OCI-LY1 (cell line): ENCODE data around the gene CARMIL1.

Experiments used
- H2AFZ ChIP-seq: fragments of 200-600 bp; sonication (generic), shearing (Covaris generic); 2 replicates; pipeline ENCODE4 v1.6.0; 2014; ENCODE audit warnings: antibody characterized with exemption, mild to moderate bottlenecking, low read length
- H3F3A ChIP-seq: fragments of 200-600 bp; sonication (generic), shearing (Covaris generic); 2 replicates; pipeline ENCODE4 v1.6.0; 2014; ENCODE audit warnings: mild to moderate bottlenecking, antibody characterized with exemption, low read length, moderate library complexity; ENCODE audit not compliant: insufficient read depth
- H3K27ac ChIP-seq: fragments of 200-600 bp; sonication (generic); 2 replicates; pipeline ENCODE4 v1.5.1; 2014; ENCODE audit warnings: low read length, mixed run types, mild to moderate bottlenecking, low read depth; ENCODE audit not compliant: poor library complexity, severe bottlenecking
- H3K27me3 ChIP-seq: fragments of 200-600 bp; sonication (generic); 2 replicates; pipeline ENCODE4 v1.6.0; 2014; ENCODE audit warnings: antibody characterized with exemption, mild to moderate bottlenecking, low read length, moderate library complexity; ENCODE audit not compliant: insufficient read depth
- H3K36me3 ChIP-seq: fragments of 200-600 bp; sonication (generic); 2 replicates; pipeline ENCODE4 v1.6.1; 2014; ENCODE audit warnings: mild to moderate bottlenecking, antibody characterized with exemption, low read length, moderate library complexity, mixed read lengths; ENCODE audit not compliant: insufficient read depth
- H3K4me1 ChIP-seq: fragments of 200-600 bp; sonication (generic); 2 replicates; pipeline ENCODE4 v1.5.1; 2014; ENCODE audit warnings: mild to moderate bottlenecking, low read length, moderate library complexity; ENCODE audit not compliant: insufficient read depth, severe bottlenecking
- H3K4me2 ChIP-seq: fragments of 200-600 bp; sonication (generic), shearing (Covaris generic); 2 replicates; pipeline ENCODE4 v1.6.1; 2014; ENCODE audit warnings: low read length
- H3K4me3 ChIP-seq: fragments of 200-600 bp; sonication (generic); 2 replicates; pipeline ENCODE4 v1.5.1; 2014; ENCODE audit warnings: low read length, low read depth, mild to moderate bottlenecking, mixed read lengths; ENCODE audit not compliant: poor library complexity, severe bottlenecking
- H3K79me2 ChIP-seq: fragments of 200-600 bp; shearing (Covaris generic); 2 replicates; pipeline ENCODE4 v1.6.1; 2016; ENCODE audit warnings: mixed run types, low read length, mixed read lengths; ENCODE audit not compliant: insufficient read depth
- H3K9ac ChIP-seq: fragments of 200-600 bp; sonication (generic), shearing (Covaris generic); 2 replicates; pipeline ENCODE4 v1.6.1; 2014; ENCODE audit warnings: mild to moderate bottlenecking, low read length, mixed read lengths
- H3K9me2 ChIP-seq: fragments of 200-600 bp; sonication (generic), shearing (Covaris generic); 2 replicates; pipeline ENCODE4 v1.6.1; 2014; ENCODE audit warnings: low read depth, mild to moderate bottlenecking, low read length, mixed read lengths
- H3K9me3 ChIP-seq: fragments of 200-600 bp; shearing (Covaris generic); 2 replicates; pipeline ENCODE4 v1.6.1; 2014; ENCODE audit warnings: low read length, mixed read lengths
- H4K20me1 ChIP-seq: fragments of 200-600 bp; sonication (generic), shearing (Covaris generic); 2 replicates; pipeline ENCODE4 v1.6.0; 2016; ENCODE audit warnings: mild to moderate bottlenecking, low read length; ENCODE audit not compliant: insufficient read depth
- EZH2 ChIP-seq: fragments of 200-600 bp; sonication (generic), shearing (Covaris generic); IDR thresholded peaks from 2 replicates; pipeline ENCODE4 v1.8.0; 2017; ENCODE audit warnings: borderline replicate concordance, mixed run types, mild to moderate bottlenecking, antibody characterized with exemption, low read length, moderate library complexity, mixed read lengths
- TF ChIP-seq, protein P1 (sequence below): fragments of 200-600 bp; sonication (generic), shearing (Covaris generic); IDR thresholded peaks from 2 replicates; pipeline ENCODE4 v1.5.1; 2017; ENCODE audit warnings: mild to moderate bottlenecking, antibody characterized with exemption, low read length, moderate library complexity, mixed read lengths

Gene CARMIL1

DNA sequence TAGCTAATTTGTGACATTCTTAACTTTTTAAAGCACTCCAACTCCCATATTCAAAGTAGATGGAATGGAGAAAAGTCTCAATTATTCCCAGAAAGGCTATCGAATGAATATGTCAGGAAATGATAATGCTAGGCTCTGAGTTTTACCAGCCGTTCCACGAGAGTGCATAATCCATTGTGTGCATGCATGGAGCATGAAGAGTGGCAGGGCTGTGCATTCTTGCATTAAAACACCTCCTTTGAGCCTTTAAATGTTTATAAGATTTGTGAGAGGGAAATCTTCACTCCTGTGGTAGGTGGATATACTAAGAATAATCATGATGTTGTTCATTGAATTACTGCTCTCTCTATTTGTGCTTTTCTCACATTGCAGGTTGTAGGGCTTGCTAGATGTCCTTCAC, 178.3 kb downstream of the CARMIL1 start:
- Histone ChIP-seq H3K9ac (no peak overlapping the region), H3K9me2 (no peaks in the 10 kb centered on the region), H3K79me2 (no peaks in the 10 kb centered on the region), H3K36me3 (peaks cover 5% of the 10 kb centered on the region; the same call in 1 of the 2 replicates), H3K27me3 (no peaks in the 10 kb centered on the region), H3K4me3 (no peak overlapping the region), H3K27ac (no peak overlapping the region), H3K4me1 (no peaks in the 10 kb centered on the region), H3K9me3 (no peaks in the 10 kb centered on the region), H4K20me1 (no peaks in the 10 kb centered on the region), H3K4me2 (no peak overlapping the region), H2AFZ (no peak overlapping the region), H3F3A (no peaks in the 10 kb centered on the region)
- TF ChIP-seq EZH2 = no peak
- TF ChIP-seq, protein P1, sequence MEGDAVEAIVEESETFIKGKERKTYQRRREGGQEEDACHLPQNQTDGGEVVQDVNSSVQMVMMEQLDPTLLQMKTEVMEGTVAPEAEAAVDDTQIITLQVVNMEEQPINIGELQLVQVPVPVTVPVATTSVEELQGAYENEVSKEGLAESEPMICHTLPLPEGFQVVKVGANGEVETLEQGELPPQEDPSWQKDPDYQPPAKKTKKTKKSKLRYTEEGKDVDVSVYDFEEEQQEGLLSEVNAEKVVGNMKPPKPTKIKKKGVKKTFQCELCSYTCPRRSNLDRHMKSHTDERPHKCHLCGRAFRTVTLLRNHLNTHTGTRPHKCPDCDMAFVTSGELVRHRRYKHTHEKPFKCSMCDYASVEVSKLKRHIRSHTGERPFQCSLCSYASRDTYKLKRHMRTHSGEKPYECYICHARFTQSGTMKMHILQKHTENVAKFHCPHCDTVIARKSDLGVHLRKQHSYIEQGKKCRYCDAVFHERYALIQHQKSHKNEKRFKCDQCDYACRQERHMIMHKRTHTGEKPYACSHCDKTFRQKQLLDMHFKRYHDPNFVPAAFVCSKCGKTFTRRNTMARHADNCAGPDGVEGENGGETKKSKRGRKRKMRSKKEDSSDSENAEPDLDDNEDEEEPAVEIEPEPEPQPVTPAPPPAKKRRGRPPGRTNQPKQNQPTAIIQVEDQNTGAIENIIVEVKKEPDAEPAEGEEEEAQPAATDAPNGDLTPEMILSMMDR = no peak

DNA sequence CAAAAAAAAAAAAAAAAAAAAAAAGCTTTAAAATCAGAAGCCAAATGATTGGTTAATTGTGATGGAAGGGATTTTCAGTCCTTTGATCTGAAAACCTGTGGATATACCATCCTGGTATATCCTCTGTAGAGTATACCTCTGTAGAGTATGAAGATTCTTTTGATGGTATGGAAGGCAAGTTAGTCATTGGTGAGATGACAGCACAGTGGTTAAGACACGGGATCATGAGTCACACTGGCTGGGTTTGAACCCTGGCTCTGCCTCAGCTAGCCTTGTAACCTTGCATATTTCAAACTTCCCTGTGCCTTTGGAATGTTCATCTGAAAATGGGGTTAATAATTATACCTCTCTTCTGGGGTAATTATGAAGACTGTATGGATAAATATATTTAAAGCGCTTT, 179.3 kb downstream of the CARMIL1 start:
- no peaks in the 10 kb centered on the region for H4K20me1 ChIP-seq
- no peak overlapping the region for H3K27ac ChIP-seq
- H3K4me1 ChIP-seq = peaks cover 2% of the 10 kb centered on the region
- H3F3A ChIP-seq = no peaks in the 10 kb centered on the region
- no peaks in the 10 kb centered on the region for H3K79me2 ChIP-seq
- H3K9ac ChIP-seq = no peak overlapping the region
- no peak overlapping the region for H3K4me3 ChIP-seq
- H3K27me3 ChIP-seq = no peaks in the 10 kb centered on the region
- H3K9me2 ChIP-seq = no peaks in the 10 kb centered on the region
- no peaks in the 10 kb centered on the region for H3K9me3 ChIP-seq
- no peak overlapping the region for H2AFZ ChIP-seq
- TF ChIP-seq EZH2 = no peak
- TF ChIP-seq, protein P1 = no peak
- peaks cover 5% of the 10 kb centered on the region; the same call in 1 of the 2 replicates for H3K36me3 ChIP-seq
- no peak overlapping the region for H3K4me2 ChIP-seq

DNA sequence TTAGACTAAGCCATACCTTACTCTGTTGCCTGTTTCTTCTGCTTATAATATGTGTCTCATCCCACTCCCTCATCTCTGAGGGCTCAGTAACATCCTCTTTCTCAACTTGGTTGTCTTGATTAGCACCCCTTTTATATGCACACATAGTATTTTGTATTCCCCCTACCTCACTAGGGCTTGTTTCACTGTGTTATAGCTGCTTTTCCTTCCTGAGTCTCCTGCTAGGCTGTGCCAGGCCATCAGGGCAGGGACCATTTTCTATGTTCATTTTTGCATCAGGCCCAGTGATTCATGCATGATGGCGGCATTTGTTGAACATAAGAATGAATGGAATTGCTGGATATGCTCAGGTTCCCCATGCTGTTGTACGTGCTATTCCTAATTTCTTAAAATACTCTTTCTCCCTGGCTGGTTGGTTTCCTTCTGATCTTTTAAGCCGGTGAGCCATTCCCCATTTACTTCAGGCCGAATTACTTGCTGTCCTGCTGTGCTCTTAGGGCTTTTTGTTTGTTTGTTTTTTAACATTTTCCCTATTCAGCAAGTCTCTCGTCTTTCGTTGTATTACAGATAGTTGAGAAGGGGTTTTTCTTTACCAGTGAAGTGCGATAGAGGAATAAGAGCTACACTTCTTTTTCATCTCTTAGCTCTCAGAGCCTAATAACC, 183.2 kb downstream of the CARMIL1 start:
- Histone ChIP-seq H3K9me3 (no peaks in the 10 kb centered on the region), H4K20me1 (no peaks in the 10 kb centered on the region), H3K36me3 (peaks cover 5% of the 10 kb centered on the region; the same call in 1 of the 2 replicates), H3F3A (no peaks in the 10 kb centered on the region), H3K27ac (no peak overlapping the region), H3K27me3 (no peaks in the 10 kb centered on the region), H2AFZ (no peak overlapping the region), H3K9me2 (no peaks in the 10 kb centered on the region), H3K79me2 (no peaks in the 10 kb centered on the region), H3K9ac (no peak overlapping the region), H3K4me3 (no peak overlapping the region), H3K4me2 (no peak overlapping the region), H3K4me1 (peaks cover 5% of the 10 kb centered on the region)
- TF ChIP-seq, protein P1 = no peak
- TF ChIP-seq EZH2 = no peak
